ENCODE results near the gene ZNF664. TPM values are rescaled to one million over a fixed set of nuclear protein-coding genes. Genes with fewer than 3 reads are reported as not detected.

The ZNF664 gene
- total and polyA plus RNA-seq, 2 of the 4 experiments (the other 2 are of a cell fraction), result 29.9 to 32.6 TPM

- ChIA-PET CTCF (no interaction called here), POLR2A (ENCODE audit: unreplicated experiment) (no interaction called here)
- dilution Hi-C loops (cut with HindIII; ENCODE audit: low sequenced_read_pairs, unreplicated experiment), result no loop called here
- no peaks in the 10 kb centered on the region for H3K27me3 ChIP-seq (ENCODE audit: control insufficient read depth, insufficient read depth, low read length)
- no peak overlapping the region for H2AK9ac ChIP-seq (replicated peaks; ENCODE audit: low read depth, low read length, poor library complexity)
- no peak overlapping the region for H3K9ac ChIP-seq (ENCODE audit: low read depth, low read length)
- H3K4me3 ChIP-seq (ENCODE audit: insufficient read depth, low read depth, low read length), result no peak overlapping the region
- no peak overlapping the region for H2AFZ ChIP-seq (replicated peaks; ENCODE audit: low read length, poor library complexity)
- H2BK20ac ChIP-seq (ENCODE audit: low read depth, low read length), result no peak overlapping the region
- ATAC-seq (ENCODE audit: low read depth), result no peak
- no peak overlapping the region for H2BK120ac ChIP-seq (ENCODE audit: low read depth, low read length)
- no peak overlapping the region for H3K18ac ChIP-seq (ENCODE audit: low read depth, low read length)
- H3K9me1 ChIP-seq (ENCODE audit: insufficient read depth, low read length), result peaks cover 6% of the 10 kb centered on the region; the same call in 1 of the 2 replicates
- H2BK15ac ChIP-seq (ENCODE audit: low read depth, low read length), result no peak overlapping the region
- H4K5ac ChIP-seq (ENCODE audit: low read depth, low read length), result no peak overlapping the region
- no peak for DNase-seq
- no peak overlapping the region for H3K4me2 ChIP-seq (ENCODE audit: low read depth, low read length)
- H3K79me1 ChIP-seq (ENCODE audit: low read depth in 1 of 2, low read length in 2 of 2), result peaks cover 22 to 61% of the 10 kb centered on the region in 2 experiments
- no peak overlapping the region for H3K23ac ChIP-seq (ENCODE audit: low read depth, low read length)
- H4K20me1 ChIP-seq (ENCODE audit: insufficient read depth, low read length), result peaks cover 3% of the 10 kb centered on the region; the same call in 1 of the 2 replicates
- no peak overlapping the region for H3K4ac ChIP-seq (ENCODE audit: low read depth, low read length)
- H3K56ac ChIP-seq (ENCODE audit: extremely low read depth, insufficient read depth, low read length), result no peak overlapping the region
- H3K14ac ChIP-seq (replicated peaks; ENCODE audit: low read depth, low read length), result no peak overlapping the region
- intact Hi-C loops (cut with micrococcal nuclease), result no loop called here
- no peak overlapping the region for H4K91ac ChIP-seq (ENCODE audit: insufficient read depth, low read depth, low read length)
- no peak overlapping the region for H2BK5ac ChIP-seq (ENCODE audit: low read depth, low read length, poor library complexity, severe bottlenecking)
- H3K36me3 ChIP-seq (ENCODE audit: control insufficient read depth, insufficient read depth, low read length), result no peaks in the 10 kb centered on the region; the same call in 1 of the 2 replicates
- 94% methylated on average over 3 of the region's 9 CpGs; no CpG with 5 or more reads in 1 of the 2 experiments for WGBS, 2 experiments (ENCODE audit: extremely low coverage in 2 of 2, insufficient read length in 1 of 2)
- H3K4me1 ChIP-seq (ENCODE audit: control insufficient read depth, insufficient read depth, low read length), result no peaks in the 10 kb centered on the region
- no TSS peak for BruUV-seq (replicated peaks)
- H3K9me3 ChIP-seq (ENCODE audit: control insufficient read depth, insufficient read depth, low read length), result no peaks in the 10 kb centered on the region
- in situ Hi-C loops (cut with MboI; ENCODE audit: low sequenced_read_pairs), result no loop called here
- no peak for TF ChIP-seq CTCF (conservative IDR thresholded peaks at IDR 0.05; ENCODE audit: low read depth, low read length)
- TF ChIP-seq CEBPB (IDR thresholded peaks at IDR 0.05; ENCODE audit: low read depth, low read length), result no peak
- no peak for TF ChIP-seq CHD1 (IDR thresholded peaks at IDR 0.05; ENCODE audit: low read depth, low read length)
- TF ChIP-seq MAFK (IDR thresholded peaks at IDR 0.05; ENCODE audit: low read depth, low read length), result no peak
- no peak for TF ChIP-seq MXI1 (IDR thresholded peaks at IDR 0.05; ENCODE audit: borderline replicate concordance, low read depth, low read length)
- no peak for TF ChIP-seq SMC3 (IDR thresholded peaks at IDR 0.05; ENCODE audit: low read depth, low read length)
- no peak for TF ChIP-seq RAD21 (IDR thresholded peaks at IDR 0.05; ENCODE audit: low read length)
- no peak for TF ChIP-seq NFE2L2 (IDR thresholded peaks at IDR 0.05; ENCODE audit: low read depth, low read length)
- TF ChIP-seq ELK1 (IDR thresholded peaks at IDR 0.05; ENCODE audit: borderline replicate concordance, low read depth, low read length), result no peak
- no peak for TF ChIP-seq RFX5 (IDR thresholded peaks at IDR 0.05; ENCODE audit: low read depth, low read length)
- no peak for TF ChIP-seq RCOR1 (IDR thresholded peaks at IDR 0.05; ENCODE audit: insufficient replicate concordance, low read length)
- no peak for TF ChIP-seq USF2 (IDR thresholded peaks at IDR 0.05; ENCODE audit: low read depth, low read length)
- TF ChIP-seq MAZ (IDR thresholded peaks at IDR 0.05; ENCODE audit: borderline replicate concordance, low read depth, low read length), result no peak
- no peak for TF ChIP-seq FOS (IDR thresholded peaks at IDR 0.05; ENCODE audit: low read depth, low read length)
- no peak for TF ChIP-seq POLR2A (IDR thresholded peaks at IDR 0.05; ENCODE audit: low read depth, low read length)
- no peak for TF ChIP-seq BHLHE40 (IDR thresholded peaks at IDR 0.05; ENCODE audit: low read depth, low read length)
- no peak overlapping the region for H2AK5ac ChIP-seq (ENCODE audit: low read depth, low read length)
- H4K8ac ChIP-seq (ENCODE audit: low read depth in 2 of 2, low read length in 2 of 2), result no peak overlapping the region
- H3K27ac ChIP-seq (ENCODE audit: insufficient read depth, low read length), result no peak overlapping the region
Measured at GRCh38 chr12:123960029-123960735, 12.8 kb upstream of the ZNF664 start.

Data from IMR-90 (cell line).